H1 (cell line): ENCODE results near the gene VPS35L. TPM values are rescaled to one million over a fixed set of nuclear protein-coding genes. Genes with fewer than 3 reads are reported as not detected.

Experiments used
- CTCF ChIA-PET: fragments of 300-600 bp; sonication (Branson Sonifier 250); formaldehyde crosslinking; loops from one replicate; lab custom pipeline; 2021; ENCODE audit not compliant: partially characterized antibody; lab: Charles Lee
- POLR2A ChIA-PET: fragments of 300-600 bp; sonication (Branson Sonifier 250); formaldehyde crosslinking; loops from one replicate; lab custom pipeline; 2021; ENCODE audit warnings: inconsistent platforms; ENCODE audit not compliant: partially characterized antibody; lab: Charles Lee
- DNase-seq, 2 experiments: peaks; one replicate each; pipeline versions ENCODE4 v3.0.0 to v3.0.0-alpha.2; 2010 to 2022; ENCODE audit warnings: low spot score in 2 of 2, low read depth in 1 of 2, mixed read lengths in 1 of 2
- FAIRE-seq: peaks from 2 replicates; lab custom pipeline; 2011; peaks lifted over from hg19 to GRCh38; lab: Jason Lieb, UNC
- H2AFZ ChIP-seq: 2 replicates; pipeline ENCODE4 v1.8.1; 2012; ENCODE audit warnings: low read length, inconsistent platforms
- H2AK5ac ChIP-seq: 2 replicates; pipeline ENCODE4 v1.6.1; 2013; ENCODE audit warnings: low read depth, low read length
- H2BK120ac ChIP-seq: replicated peaks from 2 replicates; pipeline ENCODE3; 2013; ENCODE audit warnings: low read depth, low read length, inconsistent platforms
- H2BK12ac ChIP-seq: 2 replicates; pipeline ENCODE4 v1.6.1; 2013; ENCODE audit warnings: low read depth, low read length
- H2BK15ac ChIP-seq: 2 replicates; pipeline ENCODE4 v1.6.1; 2013; ENCODE audit warnings: low read length
- H2BK20ac ChIP-seq: 2 replicates; pipeline ENCODE4 v1.6.1; 2013; ENCODE audit warnings: low read length
- H2BK5ac ChIP-seq: 2 replicates; pipeline ENCODE4 v1.6.1; 2013; ENCODE audit warnings: low read depth, low read length
- H3K14ac ChIP-seq: 2 replicates; pipeline ENCODE4 v1.6.1; 2013; ENCODE audit warnings: inconsistent platforms; ENCODE audit not compliant: insufficient read length
- H3K18ac ChIP-seq: 2 replicates; pipeline ENCODE4 v1.6.1; 2013; ENCODE audit warnings: low read length; ENCODE audit errors: extremely low read depth
- H3K23ac ChIP-seq: 2 replicates; pipeline ENCODE4 v1.6.1; 2013; ENCODE audit warnings: inconsistent platforms; ENCODE audit not compliant: insufficient read length
- H3K23me2 ChIP-seq: 2 replicates; pipeline ENCODE4 v1.6.1; 2013; ENCODE audit warnings: low read depth, low read length
- H3K27ac ChIP-seq: 2 replicates; pipeline ENCODE4 v1.6.1; 2011; ENCODE audit warnings: low read depth, low read length, inconsistent platforms
- H3K27me3 ChIP-seq, 4 experiments: replicated peaks in 1 of 4; 1 replicate in 1 of 4; 2 replicates in 3 of 4; pipeline versions ENCODE4 v1.6.1 to v1.8.1; 2011 to 2013; ENCODE audit warnings: low read length in 3 of 4, mild to moderate bottlenecking in 3 of 4, inconsistent platforms in 2 of 4, mixed read lengths in 2 of 4, moderate library complexity in 1 of 4; ENCODE audit not compliant: control insufficient read depth in 3 of 4, insufficient read depth in 3 of 4; ENCODE audit errors: extremely low read depth in 1 of 4
- H3K36me3 ChIP-seq, 4 experiments: 2 replicates each; pipeline versions ENCODE4 v1.6.1 to v1.8.1; 2011 to 2013; ENCODE audit warnings: mild to moderate bottlenecking in 4 of 4, low read length in 3 of 4, moderate library complexity in 2 of 4, control low read depth in 1 of 4, inconsistent platforms in 1 of 4; ENCODE audit not compliant: insufficient read depth in 4 of 4, control insufficient read depth in 2 of 4
- H3K4ac ChIP-seq: replicated peaks from 2 replicates; pipeline ENCODE3; 2013; ENCODE audit warnings: low read length, low read depth, mixed read lengths, inconsistent platforms; ENCODE audit not compliant: insufficient read length
- H3K4me1 ChIP-seq, 4 experiments: replicated peaks in 1 of 4; 1 replicate in 1 of 4; 2 replicates in 3 of 4; pipeline versions ENCODE4 v1.6.1 to v1.8.1; 2011 to 2013; ENCODE audit warnings: low read length in 3 of 4, inconsistent platforms in 2 of 4, mixed read lengths in 1 of 4; ENCODE audit not compliant: insufficient read depth in 4 of 4, control insufficient read depth in 3 of 4
- H3K4me2 ChIP-seq, 2 experiments: 2 replicates each; pipeline versions ENCODE4 v1.6.1 to v1.8.1; 2011 to 2013; ENCODE audit warnings: low read depth in 2 of 2, low read length in 2 of 2, control low read depth in 1 of 2, inconsistent platforms in 1 of 2, mild to moderate bottlenecking in 1 of 2; ENCODE audit not compliant: insufficient read depth in 1 of 2
- H3K4me3 ChIP-seq, 4 experiments: fragments of 200-600, 300-600 bp in 1 of 4; sonication (generic), shearing (Covaris generic), sonication (Bioruptor Twin) in 1 of 4; 2 replicates each; pipeline versions ENCODE4 v1.5.1 to v1.8.1; 2011 to 2016; ENCODE audit warnings: low read length in 4 of 4, low read depth in 3 of 4, control low read depth in 2 of 4, inconsistent platforms in 2 of 4, mild to moderate bottlenecking in 2 of 4, mixed read lengths in 1 of 4, moderate library complexity in 1 of 4; ENCODE audit not compliant: insufficient read depth in 2 of 4; ENCODE audit errors: extremely low read depth in 1 of 4
- H3K56ac ChIP-seq: replicated peaks from 2 replicates; pipeline ENCODE3; 2013; ENCODE audit warnings: low read depth, mild to moderate bottlenecking, mixed read lengths, low read length, inconsistent platforms; ENCODE audit not compliant: insufficient read length
- H3K79me1 ChIP-seq: 2 replicates; pipeline ENCODE4 v1.6.1; 2013; ENCODE audit warnings: low read depth, low read length, control low read depth
- H3K79me2 ChIP-seq, 2 experiments: 2 replicates each; pipeline versions ENCODE4 v1.6.1 to v1.8.1; 2012 to 2013; ENCODE audit warnings: low read length in 2 of 2, mild to moderate bottlenecking in 2 of 2, inconsistent platforms in 1 of 2; ENCODE audit not compliant: insufficient read depth in 2 of 2, control insufficient read depth in 1 of 2
- H3K9ac ChIP-seq, 4 experiments: replicated peaks in 1 of 4; 1 replicate in 1 of 4; 2 replicates in 3 of 4; pipeline versions ENCODE4 v1.6.1 to v1.8.1; 2011 to 2013; ENCODE audit warnings: low read depth in 3 of 4, low read length in 3 of 4, control low read depth in 2 of 4, mild to moderate bottlenecking in 2 of 4, moderate library complexity in 2 of 4, inconsistent platforms in 1 of 4; ENCODE audit errors: extremely low read depth in 1 of 4
- H3K9me3 ChIP-seq, 2 experiments: 2 replicates each; pipeline versions ENCODE4 v1.6.1 to v1.8.1; 2012 to 2013; ENCODE audit warnings: mild to moderate bottlenecking in 2 of 2, moderate library complexity in 2 of 2, control low read depth in 1 of 2, inconsistent platforms in 1 of 2, low read depth in 1 of 2, low read length in 1 of 2, mixed read lengths in 1 of 2; ENCODE audit not compliant: insufficient read depth in 2 of 2
- H4K20me1 ChIP-seq, 2 experiments: replicated peaks in 1 of 2; 2 replicates each; pipeline versions ENCODE3 to v1.8.1; 2011 to 2013; ENCODE audit warnings: inconsistent platforms in 2 of 2, low read length in 2 of 2, mild to moderate bottlenecking in 1 of 2; ENCODE audit not compliant: insufficient read depth in 2 of 2, control insufficient read depth in 1 of 2
- H4K5ac ChIP-seq: 2 replicates; pipeline ENCODE4 v1.6.1; 2013; ENCODE audit warnings: low read length, low read depth, mixed read lengths, inconsistent platforms; ENCODE audit not compliant: insufficient read length
- H4K8ac ChIP-seq: 2 replicates; pipeline ENCODE4 v1.8.0; 2013; ENCODE audit warnings: mild to moderate bottlenecking, moderate library complexity, low read length, inconsistent platforms; ENCODE audit not compliant: insufficient read depth; ENCODE audit errors: extremely low read depth
- H4K91ac ChIP-seq: replicated peaks from 2 replicates; pipeline ENCODE3; 2013; ENCODE audit warnings: low read length, mixed read lengths, inconsistent platforms; ENCODE audit not compliant: insufficient read length
- BACH1 ChIP-seq: IDR thresholded peaks from 2 replicates; pipeline ENCODE4 v1.6.1; 2012; ENCODE audit warnings: low read length, improper control_type of control experiment
- CEBPB ChIP-seq: IDR thresholded peaks from 2 replicates; pipeline ENCODE4 v1.6.1; 2012; ENCODE audit warnings: low read depth, low read length
- CHD2 ChIP-seq: IDR thresholded peaks from 2 replicates; pipeline ENCODE4 v1.6.1; 2012; ENCODE audit warnings: low read length, improper control_type of control experiment
- FOSL1 ChIP-seq: IDR thresholded peaks from 2 replicates; pipeline ENCODE4 v1.6.1; 2011; ENCODE audit warnings: mild to moderate bottlenecking, low read depth, low read length, moderate library complexity; ENCODE audit not compliant: insufficient read depth
- GABPA ChIP-seq: IDR thresholded peaks from 2 replicates; pipeline ENCODE4 v1.6.1; 2011; ENCODE audit warnings: mild to moderate bottlenecking, low read length, moderate library complexity, borderline replicate concordance; ENCODE audit not compliant: insufficient read depth
- HDAC6 ChIP-seq: IDR thresholded peaks from one replicate; pipeline ENCODE4 v1.7.1; 2012; ENCODE audit warnings: low read depth, mild to moderate bottlenecking, inconsistent platforms, low read length, moderate library complexity
- TCF12 ChIP-seq: IDR thresholded peaks from 2 replicates; pipeline ENCODE4 v1.6.1; 2011; ENCODE audit warnings: low read depth, mild to moderate bottlenecking, low read length
- WGBS, 2 experiments: shearing (Covaris generic) in 1 of 2; methylation state at CpG; one replicate each; pipeline versions ENCODE4 v1.1.6 to v1.1.7; 2013 to 2015; ENCODE audit warnings: low lambda C conversion rate in 2 of 2, mixed read lengths in 2 of 2, inconsistent platforms in 1 of 2, low coverage in 1 of 2, missing lambda C conversion rate in 1 of 2; ENCODE audit not compliant: insufficient replicate concordance in 2 of 2, insufficient coverage in 1 of 2, insufficient read length in 1 of 2; ENCODE audit errors: extremely low coverage in 1 of 2, missing lambda C conversion rate in 1 of 2; 5-methylcytosine and 5-hydroxymethylcytosine counted together
- polyA plus RNA-seq, 7 experiments: library from polyadenylated mRNA; depleted of rRNA in 3 of 7; stranded (reverse) in 5 of 7; unstranded in 2 of 7; fragments of >200 nt in 5 of 7; fragments of 200-250 nt in 2 of 7; gene quantifications; 1 replicate in 5 of 7; 2 replicates in 1 of 7; 4 replicates in 1 of 7; pipeline versions ENCODE4 v1.2.1 to v1.2.3, GENCODE V29; 2011 to 2013; ENCODE audit warnings: missing spikeins in 2 of 7, mixed read lengths in 2 of 7
- total RNA-seq: library from RNA; stranded (reverse); fragmentation: NEBNext Ultra II Directional; extraction: Animal tissue kit (Norgen Biotek cat#: 25700); gene quantifications from 2 replicates; pipeline ENCODE4 v1.2.1, GENCODE V29; 2021

VPS35L gene
- total and polyA plus RNA-seq, 2 of the 8 experiments (the other 6 are each of a cell fraction or from before 2014, with no cell fraction given), result 31.5 to 57.1 TPM

- Histone ChIP-seq H4K8ac (no peak overlapping the region; the same call in 1 of the 2 replicates), H3K56ac (no peak overlapping the region), H3K9ac (peak overlapping the region in 2 of 4 experiments; percentile 8 to 12; a peak in 3 of 7 replicates), H3K14ac (no peak overlapping the region), H2BK120ac (no peak overlapping the region), H3K27me3 (no peaks in the 10 kb centered on the region), H3K18ac (no peak overlapping the region), H3K23me2 (no peaks in the 10 kb centered on the region), H2AK5ac (no peak overlapping the region), H3K4me1 (peaks cover 12 to 50% (median 37%) of the 10 kb centered on the region in 4 experiments), H3K4me2 (no peak overlapping the region; a peak in 2 of 4 replicates), H4K20me1 (peaks cover 44 to 58% of the 10 kb centered on the region in 2 experiments), H3K79me2 (peaks cover 12 to 96% of the 10 kb centered on the region in 2 experiments; a peak in 3 of 4 replicates), H3K4me3 (no peak overlapping the region), H4K5ac (no peak overlapping the region), H2BK5ac (0 out of 2 replicates have a peak overlapping the region, but pooled peaks have one; percentile 60), H2AFZ (no peak overlapping the region), H3K27ac (peak overlapping the region; percentile 48; the same call in 1 of the 2 replicates), H3K4ac (no peak overlapping the region), H4K91ac (no peak overlapping the region), H2BK12ac (peak overlapping the region; percentile 17; the same call in 1 of the 2 replicates), H3K9me3 (no peaks in the 10 kb centered on the region), H2BK20ac (no peak overlapping the region), H2BK15ac (0 out of 2 replicates have a peak overlapping the region, but pooled peaks have one; percentile 3), H3K79me1 (peaks cover 33% of the 10 kb centered on the region), H3K36me3 (peaks cover 36 to 88% (median 56%) of the 10 kb centered on the region in 4 experiments), H3K23ac (no peak overlapping the region)
- CTCF ChIA-PET, result interaction anchor here (0.7 to 1.9 kb wide), 5 partner anchors 28 to 191 kb away, joined by 3 to 4 read pairs (median 3); no protein-coding TSS in a partner anchor
- no peak for FAIRE-seq
- POLR2A ChIA-PET, result interaction anchor here (0.6 to 3.3 kb wide), 12 partner anchors 8 to 512 kb away, joined by 3 to 20 read pairs (median 5); partner anchors contain the start of genes IQCK and KNOP1
- 91% methylated on average over 22 of the region's 22 CpGs; no CpG with 5 or more reads in 1 of the 2 experiments for WGBS, 2 experiments
- DNase-seq, result no peak
- TF ChIP-seq FOSL1 (no peak), BACH1 (no peak), CEBPB (no peak), CHD2 (no peak), HDAC6 (no peak), TCF12 (no peak), GABPA (no peak)
Measured at GRCh38 chr16:19709381-19710136, 154.1 kb downstream of the VPS35L start.
